ENCODE data around the gene PCDHGB5. TPM values are rescaled to one million over a fixed set of nuclear protein-coding genes. Genes with fewer than 3 reads are reported as not detected.

PCDHGB5 gene
- total and polyA plus RNA-seq, 8 donors: 1.1 to 7.9 (median 4.5) TPM

DNA sequence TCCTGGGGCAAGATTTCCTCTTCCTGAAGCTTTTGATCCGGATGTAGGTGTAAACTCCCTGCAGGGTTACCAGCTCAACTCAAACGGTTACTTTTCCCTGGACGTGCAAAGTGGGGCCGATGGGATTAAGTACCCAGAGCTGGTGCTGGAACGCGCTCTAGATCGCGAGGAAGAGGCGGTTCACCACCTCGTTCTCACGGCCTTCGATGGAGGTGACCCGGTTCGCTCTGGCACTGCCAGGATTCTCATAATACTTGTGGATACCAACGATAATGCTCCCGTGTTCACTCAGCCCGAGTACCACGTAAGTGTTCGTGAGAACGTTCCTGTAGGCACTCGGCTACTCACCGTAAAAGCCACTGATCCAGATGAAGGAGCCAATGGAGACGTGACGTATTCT is 42.1 kb upstream of the PCDHGB5 start:
- FAIRE-seq: no peak
- peaks cover 0 to 19% (median 4%) of the 10 kb centered on the region in 4 donors for H3K9me3 ChIP-seq
- WGBS, 2 donors: 38 to 45% methylated on average over 24 of the region's 24 CpGs

DNA sequence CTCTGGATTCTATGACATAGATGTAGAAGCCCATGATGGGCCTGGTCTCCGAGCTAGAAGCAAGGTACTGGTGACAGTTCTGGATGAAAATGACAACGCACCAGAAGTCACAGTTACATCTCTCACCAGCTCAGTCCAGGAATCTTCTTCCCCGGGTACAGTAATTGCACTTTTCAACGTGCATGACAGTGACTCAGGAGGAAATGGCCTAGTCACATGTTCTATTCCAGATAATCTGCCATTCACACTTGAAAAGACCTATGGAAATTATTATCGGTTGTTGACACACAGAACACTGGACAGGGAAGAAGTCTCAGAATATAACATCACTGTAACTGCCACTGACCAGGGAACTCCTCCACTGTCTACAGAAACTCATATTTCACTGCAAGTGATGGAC is 41.6 kb upstream of the PCDHGB5 start:
- intact Hi-C loops (cut with DNase I): no loop called here
- no peak for FAIRE-seq

More for the DNA sequence above, 42.1 kb upstream of the PCDHGB5 start:
- TF ChIP-seq, protein P1, sequence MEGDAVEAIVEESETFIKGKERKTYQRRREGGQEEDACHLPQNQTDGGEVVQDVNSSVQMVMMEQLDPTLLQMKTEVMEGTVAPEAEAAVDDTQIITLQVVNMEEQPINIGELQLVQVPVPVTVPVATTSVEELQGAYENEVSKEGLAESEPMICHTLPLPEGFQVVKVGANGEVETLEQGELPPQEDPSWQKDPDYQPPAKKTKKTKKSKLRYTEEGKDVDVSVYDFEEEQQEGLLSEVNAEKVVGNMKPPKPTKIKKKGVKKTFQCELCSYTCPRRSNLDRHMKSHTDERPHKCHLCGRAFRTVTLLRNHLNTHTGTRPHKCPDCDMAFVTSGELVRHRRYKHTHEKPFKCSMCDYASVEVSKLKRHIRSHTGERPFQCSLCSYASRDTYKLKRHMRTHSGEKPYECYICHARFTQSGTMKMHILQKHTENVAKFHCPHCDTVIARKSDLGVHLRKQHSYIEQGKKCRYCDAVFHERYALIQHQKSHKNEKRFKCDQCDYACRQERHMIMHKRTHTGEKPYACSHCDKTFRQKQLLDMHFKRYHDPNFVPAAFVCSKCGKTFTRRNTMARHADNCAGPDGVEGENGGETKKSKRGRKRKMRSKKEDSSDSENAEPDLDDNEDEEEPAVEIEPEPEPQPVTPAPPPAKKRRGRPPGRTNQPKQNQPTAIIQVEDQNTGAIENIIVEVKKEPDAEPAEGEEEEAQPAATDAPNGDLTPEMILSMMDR (IDR thresholded peaks at IDR 0.05): no peak
- no peak for ATAC-seq
- H3K27me3 ChIP-seq: no peaks in the 10 kb centered on the region
- intact Hi-C loops (cut with DNase I): no loop called here
- no peaks in the 10 kb centered on the region for H3K4me1 ChIP-seq
- DNase-seq: no peak
- H3K4me3 ChIP-seq: peak overlapping the region in 1 of 4 donors; percentile 20
- H3K36me3 ChIP-seq: no peaks in the 10 kb centered on the region
- no peak overlapping the region for H3K27ac ChIP-seq

DNA sequence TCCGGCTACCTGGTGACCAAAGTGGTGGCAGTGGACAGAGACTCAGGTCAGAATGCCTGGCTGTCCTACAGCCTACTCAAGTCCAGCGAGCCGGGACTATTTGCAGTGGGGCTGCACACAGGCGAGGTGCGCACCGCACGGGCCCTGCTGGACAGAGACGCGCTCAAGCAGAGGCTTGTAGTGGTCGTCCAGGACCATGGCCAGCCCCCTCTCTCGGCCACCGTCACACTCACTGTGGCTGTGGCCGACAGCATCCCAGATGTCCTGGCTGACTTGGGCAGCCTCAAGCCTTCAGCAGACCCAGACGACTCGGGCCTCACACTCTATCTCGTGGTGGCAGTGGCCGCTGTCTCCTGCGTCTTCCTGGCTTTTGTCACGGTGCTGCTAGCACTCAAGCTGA is 40.8 kb upstream of the PCDHGB5 start:
- Histone ChIP-seq H3K27ac (no peak overlapping the region), H3K27me3 (peaks cover 0 to 5% (median 0%) of the 10 kb centered on the region in 4 donors), H3K4me3 (no peak overlapping the region), H3K9me3 (peaks cover 0 to 13% (median 0%) of the 10 kb centered on the region in 4 donors), H3K4me1 (no peaks in the 10 kb centered on the region), H3K36me3 (no peaks in the 10 kb centered on the region)
- intact Hi-C loops (cut with DNase I): no loop called here
- TF ChIP-seq, protein P1 (IDR thresholded peaks at IDR 0.05): no peak
- ATAC-seq: no peak
- DNase-seq: no peak
- WGBS, 2 donors: 39 to 47% methylated on average over 19 of the region's 19 CpGs
- no peak for FAIRE-seq

More for the DNA sequence above, 41.6 kb upstream of the PCDHGB5 start:
- H3K36me3 ChIP-seq: no peaks in the 10 kb centered on the region
- H3K4me3 ChIP-seq: no peak overlapping the region
- TF ChIP-seq, protein P1 (IDR thresholded peaks at IDR 0.05): no peak
- 67 to 68% methylated on average over 5 of the region's 5 CpGs for WGBS, 2 donors
- ATAC-seq (no peak), DNase-seq (no peak)
- no peak overlapping the region for H3K27ac ChIP-seq
- H3K9me3 ChIP-seq: peaks cover 0 to 14% (median 3%) of the 10 kb centered on the region in 4 donors
- no peaks in the 10 kb centered on the region for H3K4me1 ChIP-seq
- H3K27me3 ChIP-seq: peaks cover 0 to 2% (median 0%) of the 10 kb centered on the region in 4 donors

DNA sequence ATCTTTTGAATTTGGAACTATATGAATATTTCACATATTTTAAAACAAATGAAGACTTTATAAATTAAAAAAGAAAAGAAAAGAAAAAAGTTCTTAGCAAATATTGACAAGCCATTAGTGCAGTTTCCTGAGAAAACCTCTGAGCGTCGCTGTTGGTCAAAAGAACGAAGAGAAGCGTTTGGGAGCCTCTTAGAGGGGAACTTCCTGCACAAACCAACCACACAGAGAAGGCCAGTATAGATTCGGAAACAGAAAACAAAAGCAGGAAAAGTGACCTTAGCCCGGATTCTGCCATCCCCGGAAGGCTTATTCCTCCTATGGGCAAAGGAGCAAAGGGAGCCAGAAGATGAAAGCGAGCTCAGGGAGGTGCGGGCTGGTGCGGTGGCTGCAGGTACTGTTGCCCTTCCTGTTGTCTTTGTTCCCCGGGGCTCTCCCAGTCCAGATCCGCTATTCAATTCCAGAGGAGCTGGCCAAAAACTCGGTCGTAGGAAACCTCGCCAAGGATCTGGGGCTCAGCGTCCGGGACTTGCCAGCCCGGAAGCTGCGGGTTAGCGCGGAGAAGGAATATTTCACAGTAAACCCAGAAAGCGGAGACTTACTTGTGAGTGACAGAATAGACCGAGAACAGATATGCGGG is 37.8 kb upstream of the PCDHGB5 start, which contains the start of gene PCDHGB2:
TSS of gene PCDHGB2 (plus strand) at position 205 of the 637 bp plus-strand sequence. CDS start at position 347, 142 bp downstream.
- intact Hi-C loops (cut with DNase I): loop anchor here in 1 of 3 donors (10.0 kb wide), 1 partner anchor 65 kb away; the partner anchor contains the start of gene PCDHGA11
- TF ChIP-seq, protein P1 (IDR thresholded peaks at IDR 0.05): no peak
- Histone ChIP-seq H3K27me3 (peaks cover 0 to 5% (median 0%) of the 10 kb centered on the region in 4 donors), H3K27ac (no peak within 1 kb of the TSS), H3K36me3 (no peaks in the 10 kb centered on the region), H3K9me3 (peaks cover 0 to 9% (median 0%) of the 10 kb centered on the region in 4 donors), H3K4me1 (no peaks in the 10 kb centered on the region), H3K4me3 (peak within 1 kb of the TSS in 1 of 4 donors; percentile 10)
- ATAC-seq (no peak), FAIRE-seq (no peak), DNase-seq (no peak)
- WGBS, 2 donors: 14 to 17% methylated on average over 24 of the region's 24 CpGs

GRCh38 chr5:141360685-141361084 is 37.1 kb upstream of the PCDHGB5 start:
- Histone ChIP-seq H3K27ac (no peak overlapping the region), H3K4me1 (no peaks in the 10 kb centered on the region), H3K36me3 (no peaks in the 10 kb centered on the region), H3K27me3 (peaks cover 0 to 5% (median 0%) of the 10 kb centered on the region in 4 donors), H3K9me3 (peaks cover 0 to 9% (median 0%) of the 10 kb centered on the region in 4 donors), H3K4me3 (no peak overlapping the region)
- DNase-seq (no peak), ATAC-seq (no peak), FAIRE-seq (no peak)
- 24 to 29% methylated on average over 15 of the region's 15 CpGs for WGBS, 2 donors
- intact Hi-C loops (cut with DNase I): loop anchor here in 1 of 3 donors (10.0 kb wide), 1 partner anchor 64 kb away; the partner anchor contains the start of gene PCDHGA11
- TF ChIP-seq, protein P1 (IDR thresholded peaks at IDR 0.05): no peak

Data from pancreas (tissue), 10 donors.